ENCODE data around the gene RGS13.

RGS13 gene

DNA sequence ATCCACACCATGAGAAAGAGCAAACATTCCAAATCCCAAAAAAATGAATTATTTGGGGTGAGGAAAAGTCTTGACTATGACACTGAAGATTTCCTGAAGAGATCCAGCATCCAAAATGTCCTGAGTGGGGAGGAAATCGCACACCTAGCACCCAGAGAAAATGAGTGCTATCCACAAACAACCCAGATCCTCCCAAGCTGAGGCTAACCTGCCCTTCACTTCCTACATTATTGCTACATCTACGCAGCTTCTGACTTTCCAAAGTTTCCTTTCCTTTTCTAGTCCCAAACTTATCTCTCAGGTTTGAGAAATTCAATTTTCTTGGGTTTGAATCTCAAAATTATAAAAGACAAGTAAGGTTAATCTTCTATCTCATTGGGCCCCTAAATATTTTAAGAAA, 906 bp upstream of the RGS13 start:
- no peaks in the 10 kb centered on the region for H3K4me1 ChIP-seq (ENCODE audit: control insufficient read depth, insufficient read depth, low read length)
- no peak for DNase-seq (ENCODE audit: low read depth, low spot score)
- no peak overlapping the region for H3K27ac ChIP-seq (ENCODE audit: low read length)
- no peaks in the 10 kb centered on the region for H3K36me3 ChIP-seq (ENCODE audit: control insufficient read depth, insufficient read depth, low read length)
- H3K4me3 ChIP-seq (ENCODE audit: low read length) = no peak overlapping the region
- H3K27me3 ChIP-seq (ENCODE audit: control insufficient read depth, insufficient read depth, low read length) = no peaks in the 10 kb centered on the region
- H3K9me3 ChIP-seq (ENCODE audit: control insufficient read depth, insufficient read depth, low read length) = no peaks in the 10 kb centered on the region
- WGBS (ENCODE audit: insufficient coverage, insufficient read length) = no CpG with 5 or more reads among the region's 2 CpGs

DNA sequence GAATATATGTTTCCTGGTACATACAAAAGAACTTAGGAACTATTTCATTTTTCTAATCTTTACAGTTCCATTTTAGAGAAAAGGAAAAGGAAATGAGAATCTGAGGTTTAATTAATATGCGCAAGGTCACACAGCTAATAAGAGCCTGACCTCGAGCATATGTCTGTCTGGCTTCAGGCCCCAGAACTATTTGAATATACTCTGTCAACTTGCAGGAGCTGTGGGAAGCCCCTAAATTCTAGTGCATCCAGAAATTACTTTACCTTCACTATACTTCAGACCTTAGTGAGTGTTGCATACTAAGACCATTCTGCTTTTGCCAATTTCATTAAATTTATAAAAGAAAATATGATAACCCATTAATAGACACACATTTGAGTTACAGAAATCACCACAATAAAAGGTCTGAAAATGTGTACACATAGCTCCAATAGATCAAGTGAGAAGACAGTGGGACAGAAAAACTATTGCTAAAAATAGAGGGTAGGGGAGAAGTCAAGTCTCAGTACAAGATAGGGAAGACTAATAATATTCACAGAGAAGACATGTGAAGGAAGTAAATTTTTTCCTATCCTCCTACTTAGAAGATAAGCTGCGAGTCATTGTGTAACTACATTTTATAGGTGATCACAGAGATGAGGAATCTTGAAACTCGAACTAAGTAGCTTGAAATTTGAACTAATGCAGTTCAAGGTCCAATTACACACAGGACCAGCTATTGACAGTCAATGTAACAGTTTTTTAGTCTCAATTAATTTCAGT, 3.8 kb downstream of the RGS13 start:
- Histone ChIP-seq H3K27me3 (ENCODE audit: control insufficient read depth, insufficient read depth, low read length) (no peaks in the 10 kb centered on the region), H3K9me3 (ENCODE audit: control insufficient read depth, insufficient read depth, low read length) (no peaks in the 10 kb centered on the region), H3K4me3 (ENCODE audit: low read length) (no peak overlapping the region), H3K27ac (ENCODE audit: low read length) (no peak overlapping the region), H3K36me3 (ENCODE audit: control insufficient read depth, insufficient read depth, low read length) (no peaks in the 10 kb centered on the region), H3K4me1 (ENCODE audit: control insufficient read depth, insufficient read depth, low read length) (no peaks in the 10 kb centered on the region)
- no peak for DNase-seq (ENCODE audit: low read depth, low spot score)
- no CpG with 5 or more reads among the region's 4 CpGs for WGBS (ENCODE audit: insufficient coverage, insufficient read length)

DNA sequence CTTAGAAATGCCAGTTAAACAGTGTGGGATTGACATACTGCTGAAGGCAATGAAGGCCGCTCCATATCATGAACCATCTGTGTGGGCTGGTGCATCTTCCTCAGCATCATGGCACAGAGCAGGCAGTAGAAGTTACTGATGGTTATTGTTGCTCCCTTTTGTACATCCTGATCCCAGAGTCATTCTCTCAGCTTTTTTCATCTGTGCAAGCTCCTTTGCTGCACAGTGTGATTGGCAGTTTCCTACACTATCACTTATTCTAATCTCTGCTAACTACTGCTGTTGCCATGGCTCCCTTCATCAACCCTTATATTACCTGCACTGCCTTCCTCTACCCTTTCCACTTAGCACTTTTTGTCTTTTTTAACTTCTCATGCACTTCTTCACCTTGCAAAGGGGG, 16.2 kb downstream of the RGS13 start:
- Histone ChIP-seq H3K4me1 (ENCODE audit: control insufficient read depth, insufficient read depth, low read length) (no peaks in the 10 kb centered on the region), H3K4me3 (ENCODE audit: low read length) (no peak overlapping the region), H3K36me3 (ENCODE audit: control insufficient read depth, insufficient read depth, low read length) (no peaks in the 10 kb centered on the region), H3K27me3 (ENCODE audit: control insufficient read depth, insufficient read depth, low read length) (no peaks in the 10 kb centered on the region), H3K27ac (ENCODE audit: low read length) (no peak overlapping the region), H3K9me3 (ENCODE audit: control insufficient read depth, insufficient read depth, low read length) (no peaks in the 10 kb centered on the region)
- WGBS (ENCODE audit: insufficient coverage, insufficient read length) = no CpG with 5 or more reads among the region's 1 CpG
- no peak for DNase-seq (ENCODE audit: low read depth, low spot score)

DNA sequence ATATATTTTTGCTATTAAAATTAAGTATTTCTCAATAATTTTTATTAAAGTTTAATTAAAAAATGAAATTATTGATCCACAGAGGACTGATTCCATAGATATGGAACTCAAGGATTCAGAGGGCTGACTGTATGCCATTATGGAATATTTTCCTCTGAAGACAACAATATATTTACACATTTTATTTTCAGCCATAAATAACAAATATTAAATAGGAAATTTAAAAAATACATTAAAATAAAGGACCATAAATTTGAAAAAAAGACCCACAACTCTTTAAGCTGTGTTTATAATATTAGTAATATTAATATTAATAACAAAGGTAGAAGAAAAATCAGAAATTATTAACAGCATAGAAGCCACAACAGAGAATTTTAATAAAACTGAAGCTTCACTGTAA, 18.2 kb downstream of the RGS13 start:
- no peaks in the 10 kb centered on the region for H3K4me1 ChIP-seq (ENCODE audit: control insufficient read depth, insufficient read depth, low read length)
- no peaks in the 10 kb centered on the region for H3K36me3 ChIP-seq (ENCODE audit: control insufficient read depth, insufficient read depth, low read length)
- no peak for DNase-seq (ENCODE audit: low read depth, low spot score)
- H3K27me3 ChIP-seq (ENCODE audit: control insufficient read depth, insufficient read depth, low read length) = no peaks in the 10 kb centered on the region
- H3K9me3 ChIP-seq (ENCODE audit: control insufficient read depth, insufficient read depth, low read length) = no peaks in the 10 kb centered on the region
- no peak overlapping the region for H3K4me3 ChIP-seq (ENCODE audit: low read length)
- H3K27ac ChIP-seq (ENCODE audit: low read length) = no peak overlapping the region

DNA sequence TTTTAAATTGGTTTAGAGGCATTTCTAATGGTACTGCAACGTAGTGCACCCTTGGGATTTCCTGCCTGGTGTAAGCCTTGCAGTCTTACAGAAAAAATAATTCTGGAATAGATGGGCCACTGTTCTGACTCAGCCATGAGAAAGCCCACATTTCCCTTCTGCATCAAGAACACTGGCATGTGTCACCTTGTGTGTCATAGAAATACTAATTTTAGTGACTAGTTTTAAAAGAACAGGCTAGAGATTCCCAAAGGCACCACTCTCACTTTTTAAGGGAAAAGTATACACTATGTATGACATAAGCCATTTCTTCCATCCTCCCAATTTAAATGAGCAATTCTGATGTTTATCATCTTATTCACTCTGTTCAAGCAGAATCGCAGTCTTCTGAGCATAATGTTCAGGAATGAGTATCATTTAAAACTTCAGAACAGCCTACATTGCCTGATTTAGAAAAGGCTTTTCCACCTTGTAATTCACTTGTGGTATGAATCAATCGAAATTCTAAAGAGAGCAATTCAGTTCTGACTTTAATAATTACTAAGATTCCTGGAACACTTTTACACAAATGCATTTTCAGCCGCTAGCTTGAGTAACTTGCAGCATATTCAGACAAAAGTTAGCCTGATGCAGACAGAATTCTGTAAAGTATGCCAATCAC, 18.8 kb downstream of the RGS13 start:
- DNase-seq (ENCODE audit: low read depth, low spot score) = no peak
- no peaks in the 10 kb centered on the region for H3K27me3 ChIP-seq (ENCODE audit: control insufficient read depth, insufficient read depth, low read length)
- H3K4me1 ChIP-seq (ENCODE audit: control insufficient read depth, insufficient read depth, low read length) = no peaks in the 10 kb centered on the region
- H3K4me3 ChIP-seq (ENCODE audit: low read length) = no peak overlapping the region
- WGBS (ENCODE audit: insufficient coverage, insufficient read length) = no CpG with 5 or more reads among the region's 4 CpGs
- H3K9me3 ChIP-seq (ENCODE audit: control insufficient read depth, insufficient read depth, low read length) = no peaks in the 10 kb centered on the region
- H3K36me3 ChIP-seq (ENCODE audit: control insufficient read depth, insufficient read depth, low read length) = no peaks in the 10 kb centered on the region
- no peak overlapping the region for H3K27ac ChIP-seq (ENCODE audit: low read length)

DNA sequence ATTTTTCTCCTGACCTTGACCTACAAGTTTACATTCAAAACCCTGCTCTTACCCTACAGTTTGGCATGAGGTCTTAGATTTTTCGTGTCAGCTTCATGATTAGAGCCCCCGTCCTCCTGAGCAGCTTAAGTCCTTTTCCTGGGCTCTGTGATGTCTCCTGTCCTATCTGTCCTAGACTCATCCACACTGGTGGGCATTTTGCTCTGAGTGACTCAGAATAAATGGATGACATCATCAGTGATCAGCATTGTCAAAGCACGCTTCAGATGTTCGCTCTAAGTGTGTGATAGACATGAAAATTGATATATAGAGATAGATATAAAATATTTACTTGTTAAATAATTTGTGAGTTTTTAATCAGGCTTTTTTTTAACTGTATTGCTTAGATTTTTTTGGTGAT, 21.8 kb downstream of the RGS13 start:
- H3K4me1 ChIP-seq (ENCODE audit: control insufficient read depth, insufficient read depth, low read length) = no peaks in the 10 kb centered on the region
- H3K27me3 ChIP-seq (ENCODE audit: control insufficient read depth, insufficient read depth, low read length) = no peaks in the 10 kb centered on the region
- H3K36me3 ChIP-seq (ENCODE audit: control insufficient read depth, insufficient read depth, low read length) = no peaks in the 10 kb centered on the region
- WGBS (ENCODE audit: insufficient coverage, insufficient read length) = no CpG with 5 or more reads among the region's 4 CpGs
- H3K9me3 ChIP-seq (ENCODE audit: control insufficient read depth, insufficient read depth, low read length) = no peaks in the 10 kb centered on the region
- H3K4me3 ChIP-seq (ENCODE audit: low read length) = no peak overlapping the region
- no peak for DNase-seq (ENCODE audit: low read depth, low spot score)
- H3K27ac ChIP-seq (ENCODE audit: low read length) = no peak overlapping the region

DNA sequence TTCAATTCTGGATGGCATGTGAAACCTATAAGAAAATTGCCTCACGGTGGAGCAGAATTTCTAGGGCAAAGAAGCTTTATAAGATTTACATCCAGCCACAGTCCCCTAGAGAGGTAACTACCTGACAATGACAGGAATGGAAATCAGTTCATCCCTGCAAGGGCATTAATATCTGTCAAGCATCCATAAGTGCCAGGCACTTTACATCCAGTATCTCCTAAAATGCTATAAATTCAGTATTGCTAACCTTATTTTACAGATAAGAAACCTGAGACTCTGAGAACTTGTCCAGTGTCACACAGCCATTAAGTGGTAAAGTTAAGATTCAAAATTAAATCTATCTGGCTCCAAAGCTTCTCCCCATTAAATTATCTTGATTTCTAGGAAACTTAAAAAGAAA, 22.3 kb downstream of the RGS13 start:
- Histone ChIP-seq H3K36me3 (ENCODE audit: control insufficient read depth, insufficient read depth, low read length) (no peaks in the 10 kb centered on the region), H3K4me1 (ENCODE audit: control insufficient read depth, insufficient read depth, low read length) (no peaks in the 10 kb centered on the region), H3K4me3 (ENCODE audit: low read length) (no peak overlapping the region), H3K27ac (ENCODE audit: low read length) (no peak overlapping the region), H3K9me3 (ENCODE audit: control insufficient read depth, insufficient read depth, low read length) (no peaks in the 10 kb centered on the region), H3K27me3 (ENCODE audit: control insufficient read depth, insufficient read depth, low read length) (no peaks in the 10 kb centered on the region)
- DNase-seq (ENCODE audit: low read depth, low spot score) = no peak
- no CpG with 5 or more reads among the region's 1 CpG for WGBS (ENCODE audit: insufficient coverage, insufficient read length)

DNA sequence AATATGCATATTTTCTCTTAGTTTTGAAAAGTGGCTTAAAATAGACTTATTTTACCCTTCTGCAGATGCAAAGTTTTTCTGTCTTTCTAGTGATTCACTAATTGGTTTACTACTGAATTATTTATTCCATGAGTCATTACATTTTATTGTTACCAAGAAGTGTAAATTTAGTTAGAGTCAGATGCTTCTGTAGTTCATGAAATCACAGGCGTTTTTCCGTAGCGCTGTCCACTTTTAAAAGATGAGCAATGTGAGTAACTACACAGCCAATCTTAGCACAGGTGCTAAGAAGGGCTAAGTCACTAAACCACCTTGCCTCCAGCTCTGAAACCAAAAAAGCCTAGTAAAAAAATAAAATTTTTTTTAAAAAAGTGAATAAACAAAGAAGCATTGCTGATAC, 24.7 kb downstream of the RGS13 start:
- WGBS (ENCODE audit: insufficient coverage, insufficient read length) = no CpG with 5 or more reads among the region's 3 CpGs
- Histone ChIP-seq H3K27ac (ENCODE audit: low read length) (no peak overlapping the region), H3K9me3 (ENCODE audit: control insufficient read depth, insufficient read depth, low read length) (no peaks in the 10 kb centered on the region), H3K4me1 (ENCODE audit: control insufficient read depth, insufficient read depth, low read length) (no peaks in the 10 kb centered on the region), H3K36me3 (ENCODE audit: control insufficient read depth, insufficient read depth, low read length) (no peaks in the 10 kb centered on the region), H3K4me3 (ENCODE audit: low read length) (no peak overlapping the region), H3K27me3 (ENCODE audit: control insufficient read depth, insufficient read depth, low read length) (no peaks in the 10 kb centered on the region)
- DNase-seq (ENCODE audit: low read depth, low spot score) = no peak

DNA sequence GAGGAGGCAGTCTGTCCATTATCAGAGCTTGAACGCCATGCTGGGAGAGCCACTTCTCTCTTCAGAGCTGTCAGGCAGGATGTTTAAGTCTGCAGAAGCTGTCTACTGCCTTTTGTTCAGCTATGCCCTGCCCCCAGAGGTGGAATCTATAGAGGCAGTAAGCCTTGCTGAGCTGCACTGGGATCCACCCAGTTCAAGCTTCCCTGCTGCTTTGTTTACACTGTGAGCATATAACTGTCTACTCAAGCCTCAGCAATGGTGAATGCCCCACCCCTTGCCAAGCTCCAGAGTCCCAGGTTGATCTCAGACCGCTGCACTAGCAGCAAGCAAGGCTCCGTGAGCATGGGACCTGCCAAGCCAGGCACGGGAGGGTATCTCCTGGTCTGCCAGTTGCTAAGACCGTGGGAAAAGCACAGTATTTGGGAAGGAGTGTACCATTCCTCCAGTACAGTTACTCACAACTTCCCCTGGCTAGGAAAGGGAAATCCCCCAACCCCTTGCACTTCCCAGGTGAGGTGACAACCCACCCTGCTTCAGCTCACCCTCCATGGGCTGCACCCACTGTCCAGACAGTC, 32.5 kb downstream of the RGS13 start:
- Histone ChIP-seq H3K27ac (ENCODE audit: low read length) (no peak overlapping the region), H3K4me3 (ENCODE audit: low read length) (no peak overlapping the region), H3K4me1 (ENCODE audit: control insufficient read depth, insufficient read depth, low read length) (0 out of 2 replicates have a peak, but pooled peaks cover 1% of the 10 kb centered on the region), H3K36me3 (ENCODE audit: control insufficient read depth, insufficient read depth, low read length) (no peaks in the 10 kb centered on the region), H3K27me3 (ENCODE audit: control insufficient read depth, insufficient read depth, low read length) (no peaks in the 10 kb centered on the region), H3K9me3 (ENCODE audit: control insufficient read depth, insufficient read depth, low read length) (no peaks in the 10 kb centered on the region)
- no peak for DNase-seq (ENCODE audit: low read depth, low spot score)
- no CpG with 5 or more reads among the region's 5 CpGs for WGBS (ENCODE audit: insufficient coverage, insufficient read length)

DNA sequence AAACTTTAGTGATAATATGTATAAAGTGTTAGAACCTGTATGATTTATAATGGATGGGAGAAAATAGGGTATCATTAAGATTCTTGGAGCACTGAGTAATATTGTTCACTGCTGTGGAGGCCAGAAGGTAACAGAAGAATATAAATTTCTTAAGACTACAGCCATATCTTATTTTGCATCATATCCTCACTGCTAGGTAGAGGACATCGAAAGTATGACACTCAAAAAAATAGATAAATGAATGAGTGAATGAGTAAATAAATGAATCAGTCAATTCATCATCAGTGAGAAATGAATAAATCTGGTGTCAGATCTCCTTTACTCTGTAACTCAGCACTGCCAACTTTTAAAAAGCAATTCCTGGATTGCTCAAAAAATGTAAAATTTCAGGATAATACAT, 33.2 kb downstream of the RGS13 start:
- no CpG with 5 or more reads among the region's 1 CpG for WGBS (ENCODE audit: insufficient coverage, insufficient read length)
- H3K27ac ChIP-seq (ENCODE audit: low read length) = no peak overlapping the region

More for the DNA sequence above, 33.2 kb downstream of the RGS13 start:
- Histone ChIP-seq H3K4me1 (ENCODE audit: control insufficient read depth, insufficient read depth, low read length) (0 out of 2 replicates have a peak, but pooled peaks cover 1% of the 10 kb centered on the region), H3K27me3 (ENCODE audit: control insufficient read depth, insufficient read depth, low read length) (no peaks in the 10 kb centered on the region), H3K9me3 (ENCODE audit: control insufficient read depth, insufficient read depth, low read length) (no peaks in the 10 kb centered on the region), H3K4me3 (ENCODE audit: low read length) (no peak overlapping the region), H3K36me3 (ENCODE audit: control insufficient read depth, insufficient read depth, low read length) (no peaks in the 10 kb centered on the region)
- DNase-seq (ENCODE audit: low read depth, low spot score) = no peak

All from iPS DF 6.9 (cell line).